ENCODE results near the gene CNNM4.

The CNNM4 gene

GRCh38 chr2:96747061-96747617 is 13.6 kb upstream of the CNNM4 start:
- no peaks in the 10 kb centered on the region for H3K36me3 ChIP-seq (ENCODE audit: insufficient read depth, low read length)
- no peak overlapping the region for H3K9ac ChIP-seq (ENCODE audit: low read depth, low read length)
- no peaks in the 10 kb centered on the region for H3K4me1 ChIP-seq (ENCODE audit: insufficient read depth, low read length)
- no peaks in the 10 kb centered on the region for H3K9me3 ChIP-seq (ENCODE audit: control insufficient read depth, insufficient read depth, low read length)

- no peaks in the 10 kb centered on the region for H3K4me1 ChIP-seq (ENCODE audit: insufficient read depth, low read length)
- no peaks in the 10 kb centered on the region for H3K36me3 ChIP-seq (ENCODE audit: insufficient read depth, low read length)
- H3K9me3 ChIP-seq (ENCODE audit: control insufficient read depth, insufficient read depth, low read length) = no peaks in the 10 kb centered on the region
- no peak overlapping the region for H3K9ac ChIP-seq (ENCODE audit: low read depth, low read length)
Observed at GRCh38 chr2:96751800-96752199, 8.9 kb upstream of the CNNM4 start.

GRCh38 chr2:96753661-96754282 is 6.9 kb upstream of the CNNM4 start:
- Histone ChIP-seq H3K9me3 (ENCODE audit: control insufficient read depth, insufficient read depth, low read length) (no peaks in the 10 kb centered on the region), H3K4me1 (ENCODE audit: insufficient read depth, low read length) (peaks cover 5% of the 10 kb centered on the region; the same call in 1 of the 2 replicates), H3K9ac (ENCODE audit: low read depth, low read length) (no peak overlapping the region), H3K36me3 (ENCODE audit: insufficient read depth, low read length) (no peaks in the 10 kb centered on the region)

GRCh38 chr2:96754317-96754716 is 6.4 kb upstream of the CNNM4 start:
- Histone ChIP-seq H3K36me3 (ENCODE audit: insufficient read depth, low read length) (no peaks in the 10 kb centered on the region), H3K9me3 (ENCODE audit: control insufficient read depth, insufficient read depth, low read length) (no peaks in the 10 kb centered on the region), H3K4me1 (ENCODE audit: insufficient read depth, low read length) (peaks cover 5% of the 10 kb centered on the region; the same call in 1 of the 2 replicates), H3K9ac (ENCODE audit: low read depth, low read length) (no peak overlapping the region)

GRCh38 chr2:96756788-96757476 is 3.8 kb upstream of the CNNM4 start:
- Histone ChIP-seq H3K36me3 (ENCODE audit: insufficient read depth, low read length) (no peaks in the 10 kb centered on the region), H3K9me3 (ENCODE audit: control insufficient read depth, insufficient read depth, low read length) (no peaks in the 10 kb centered on the region), H3K9ac (ENCODE audit: low read depth, low read length) (no peak overlapping the region), H3K4me1 (ENCODE audit: insufficient read depth, low read length) (peaks cover 5% of the 10 kb centered on the region)

- no peaks in the 10 kb centered on the region for H3K9me3 ChIP-seq (ENCODE audit: control insufficient read depth, insufficient read depth, low read length)
- H3K9ac ChIP-seq (ENCODE audit: low read depth, low read length) = no peak overlapping the region
- H3K4me1 ChIP-seq (ENCODE audit: insufficient read depth, low read length) = peaks cover 8% of the 10 kb centered on the region
- H3K36me3 ChIP-seq (ENCODE audit: insufficient read depth, low read length) = no peaks in the 10 kb centered on the region
Observed at GRCh38 chr2:96757477-96757860, 3.2 kb upstream of the CNNM4 start.

- Histone ChIP-seq H3K9me3 (ENCODE audit: control insufficient read depth, insufficient read depth, low read length) (no peaks in the 10 kb centered on the region), H3K36me3 (ENCODE audit: insufficient read depth, low read length) (no peaks in the 10 kb centered on the region), H3K9ac (ENCODE audit: low read depth, low read length) (no peak overlapping the region), H3K4me1 (ENCODE audit: insufficient read depth, low read length) (peaks cover 11% of the 10 kb centered on the region)
Observed at GRCh38 chr2:96758987-96759386, 1.7 kb upstream of the CNNM4 start.

- H3K4me1 ChIP-seq (ENCODE audit: insufficient read depth, low read length) = peaks cover 14% of the 10 kb centered on the region
- no peaks in the 10 kb centered on the region for H3K36me3 ChIP-seq (ENCODE audit: insufficient read depth, low read length)
- H3K9me3 ChIP-seq (ENCODE audit: control insufficient read depth, insufficient read depth, low read length) = no peaks in the 10 kb centered on the region
- H3K9ac ChIP-seq (ENCODE audit: low read depth, low read length) = no peak overlapping the region
Observed at GRCh38 chr2:96759548-96759947, 1.2 kb upstream of the CNNM4 start.

GRCh38 chr2:96760986-96761832 is 507 bp downstream of the CNNM4 start:
- Histone ChIP-seq H3K36me3 (ENCODE audit: insufficient read depth, low read length) (no peaks in the 10 kb centered on the region), H3K9me3 (ENCODE audit: control insufficient read depth, insufficient read depth, low read length) (no peaks in the 10 kb centered on the region), H3K4me1 (ENCODE audit: insufficient read depth, low read length) (peaks cover 14% of the 10 kb centered on the region), H3K9ac (ENCODE audit: low read depth, low read length) (peak overlapping the region; percentile 47)

- H3K4me1 ChIP-seq (ENCODE audit: insufficient read depth, low read length) = peaks cover 13% of the 10 kb centered on the region
- no peaks in the 10 kb centered on the region for H3K9me3 ChIP-seq (ENCODE audit: control insufficient read depth, insufficient read depth, low read length)
- no peaks in the 10 kb centered on the region for H3K36me3 ChIP-seq (ENCODE audit: insufficient read depth, low read length)
- peak overlapping the region; percentile 39; the same call in 1 of the 2 replicates for H3K9ac ChIP-seq (ENCODE audit: low read depth, low read length)
Observed at GRCh38 chr2:96762529-96763311, 2.0 kb downstream of the CNNM4 start.

GRCh38 chr2:96763511-96764252 is 3.0 kb downstream of the CNNM4 start:
- Histone ChIP-seq H3K36me3 (ENCODE audit: insufficient read depth, low read length) (no peaks in the 10 kb centered on the region), H3K4me1 (ENCODE audit: insufficient read depth, low read length) (peaks cover 9% of the 10 kb centered on the region), H3K9ac (ENCODE audit: low read depth, low read length) (peak overlapping the region; percentile 39; the same call in 1 of the 2 replicates)

GRCh38 chr2:96764253-96764637 is 3.5 kb downstream of the CNNM4 start:
- Histone ChIP-seq H3K4me1 (ENCODE audit: insufficient read depth, low read length) (peaks cover 9% of the 10 kb centered on the region), H3K9ac (ENCODE audit: low read depth, low read length) (peak overlapping the region; percentile 15; the same call in 1 of the 2 replicates), H3K9me3 (ENCODE audit: control insufficient read depth, insufficient read depth, low read length) (no peaks in the 10 kb centered on the region), H3K36me3 (ENCODE audit: insufficient read depth, low read length) (no peaks in the 10 kb centered on the region)

More at GRCh38 chr2:96763511-96764252, 3.0 kb downstream of the CNNM4 start:
- no peaks in the 10 kb centered on the region for H3K9me3 ChIP-seq (ENCODE audit: control insufficient read depth, insufficient read depth, low read length)

- H3K9me3 ChIP-seq (ENCODE audit: control insufficient read depth, insufficient read depth, low read length) = no peaks in the 10 kb centered on the region
- H3K4me1 ChIP-seq (ENCODE audit: insufficient read depth, low read length) = peaks cover 7% of the 10 kb centered on the region; the same call in 1 of the 2 replicates
Observed at GRCh38 chr2:96767135-96767871, 6.6 kb downstream of the CNNM4 start.

More at GRCh38 chr2:96767135-96767871, 6.6 kb downstream of the CNNM4 start:
- H3K9ac ChIP-seq (ENCODE audit: low read depth, low read length) = no peak overlapping the region
- H3K36me3 ChIP-seq (ENCODE audit: insufficient read depth, low read length) = no peaks in the 10 kb centered on the region
